Measurements from ENCODE around the gene SLC24A3.

The SLC24A3 gene

DNA sequence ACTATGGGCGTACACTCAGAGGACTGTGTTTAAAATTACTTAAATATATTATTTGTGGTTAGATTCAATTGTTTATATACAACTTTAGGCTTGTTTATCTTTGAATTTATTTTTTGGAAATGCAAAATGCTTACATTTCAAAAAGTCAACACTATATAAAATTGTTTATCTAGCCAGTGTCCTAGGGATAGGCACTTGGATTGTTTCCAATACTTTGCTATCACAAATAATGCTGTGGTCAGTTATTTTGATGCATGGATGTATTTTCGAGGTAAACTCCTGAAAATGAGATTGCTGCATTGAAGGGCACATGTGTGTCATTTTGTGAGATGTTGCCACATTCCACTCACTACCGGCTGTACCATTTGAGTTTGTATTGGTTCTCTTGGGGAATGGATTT, 213.9 kb downstream of the SLC24A3 start:
- Histone ChIP-seq H3K4me3 (ENCODE audit: low read depth, low read length) (no peak overlapping the region), H3K36me3 (ENCODE audit: control insufficient read depth in 2 of 2, insufficient read depth in 1 of 2, low read length in 2 of 2) (no peaks in the 10 kb centered on the region), H3K9me3 (ENCODE audit: control insufficient read depth, insufficient read depth, low read depth, low read length) (no peaks in the 10 kb centered on the region), H3K27ac (ENCODE audit: extremely low read depth, low read depth, low read length) (no peak overlapping the region), H3K4me1 (ENCODE audit: control insufficient read depth, insufficient read depth, low read length) (no peaks in the 10 kb centered on the region)
- TF ChIP-seq IKZF3 (tag by site-specific recombination; IDR thresholded peaks at IDR 0.05) (no peak), REPIN1 (tag by site-specific recombination; IDR thresholded peaks at IDR 0.05; ENCODE audit: low read depth) (no peak), ZBTB1 (tag by site-specific recombination; IDR thresholded peaks at IDR 0.05) (no peak), ZNF18 (tag by site-specific recombination; IDR thresholded peaks at IDR 0.05) (no peak), KLF16 (tag by site-specific recombination; IDR thresholded peaks at IDR 0.05) (no peak), SETDB1 (IDR thresholded peaks at IDR 0.05; ENCODE audit: insufficient read length, low read length) (no peak), GLIS1 (tag by site-specific recombination; IDR thresholded peaks at IDR 0.05) (no peak), ZNF223 (tag by site-specific recombination; IDR thresholded peaks at IDR 0.05) (no peak), ZNF433 (tag by site-specific recombination; IDR thresholded peaks at IDR 0.05; ENCODE audit: low read depth) (no peak), ZNF623 (tag by site-specific recombination; IDR thresholded peaks at IDR 0.05) (no peak), PRDM2 (tag by site-specific recombination; IDR thresholded peaks at IDR 0.05; ENCODE audit: borderline replicate concordance) (no peak)
- TF ChIP-seq, protein P1, sequence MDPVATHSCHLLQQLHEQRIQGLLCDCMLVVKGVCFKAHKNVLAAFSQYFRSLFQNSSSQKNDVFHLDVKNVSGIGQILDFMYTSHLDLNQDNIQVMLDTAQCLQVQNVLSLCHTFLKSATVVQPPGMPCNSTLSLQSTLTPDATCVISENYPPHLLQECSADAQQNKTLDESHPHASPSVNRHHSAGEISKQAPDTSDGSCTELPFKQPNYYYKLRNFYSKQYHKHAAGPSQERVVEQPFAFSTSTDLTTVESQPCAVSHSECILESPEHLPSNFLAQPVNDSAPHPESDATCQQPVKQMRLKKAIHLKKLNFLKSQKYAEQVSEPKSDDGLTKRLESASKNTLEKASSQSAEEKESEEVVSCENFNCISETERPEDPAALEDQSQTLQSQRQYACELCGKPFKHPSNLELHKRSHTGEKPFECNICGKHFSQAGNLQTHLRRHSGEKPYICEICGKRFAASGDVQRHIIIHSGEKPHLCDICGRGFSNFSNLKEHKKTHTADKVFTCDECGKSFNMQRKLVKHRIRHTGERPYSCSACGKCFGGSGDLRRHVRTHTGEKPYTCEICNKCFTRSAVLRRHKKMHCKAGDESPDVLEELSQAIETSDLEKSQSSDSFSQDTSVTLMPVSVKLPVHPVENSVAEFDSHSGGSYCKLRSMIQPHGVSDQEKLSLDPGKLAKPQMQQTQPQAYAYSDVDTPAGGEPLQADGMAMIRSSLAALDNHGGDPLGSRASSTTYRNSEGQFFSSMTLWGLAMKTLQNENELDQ (tag by site-specific recombination; IDR thresholded peaks at IDR 0.05; ENCODE audit: low read depth): no peak
- POLR2A ChIA-PET: no interaction called here
- CTCF ChIA-PET: no interaction called here

GRCh38 chr20:19427480-19427879, 215.0 kb downstream of the SLC24A3 start:
- Histone ChIP-seq H3K4me1 (ENCODE audit: control insufficient read depth, insufficient read depth, low read length) (no peaks in the 10 kb centered on the region), H3K36me3 (ENCODE audit: control insufficient read depth in 2 of 2, insufficient read depth in 1 of 2, low read length in 2 of 2) (no peaks in the 10 kb centered on the region), H3K4me3 (ENCODE audit: low read depth, low read length) (no peak overlapping the region), H3K9me3 (ENCODE audit: control insufficient read depth, insufficient read depth, low read depth, low read length) (no peaks in the 10 kb centered on the region), H3K27ac (ENCODE audit: extremely low read depth, low read depth, low read length) (no peak overlapping the region)
- POLR2A ChIA-PET: interaction anchor here (0.6 kb wide), 1 partner anchor 30 kb away, joined by 3 read pairs; no protein-coding TSS in a partner anchor
- CTCF ChIA-PET: no interaction called here
- TF ChIP-seq ZBTB17 (tag by site-specific recombination; IDR thresholded peaks at IDR 0.05) (no peak), HOXD13 (CRISPR knock-in tag; IDR thresholded peaks at IDR 0.05; ENCODE audit: borderline replicate concordance) (no peak), ZSCAN30 (tag by site-specific recombination; IDR thresholded peaks at IDR 0.05) (no peak), ZNF10 (tag by site-specific recombination; IDR thresholded peaks at IDR 0.05) (no peak), YY1 (tag by site-specific recombination; IDR thresholded peaks at IDR 0.05) (no peak), ZNF341 (tag by site-specific recombination; IDR thresholded peaks at IDR 0.05; ENCODE audit: low read depth) (no peak), ZNF394 (tag by site-specific recombination; IDR thresholded peaks at IDR 0.05; ENCODE audit: borderline replicate concordance) (no peak), ZNF571 (tag by site-specific recombination; IDR thresholded peaks at IDR 0.05) (no peak), ZNF585B (tag by site-specific recombination; IDR thresholded peaks at IDR 0.05) (no peak), ZNF132 (tag by site-specific recombination; IDR thresholded peaks at IDR 0.05; ENCODE audit: borderline replicate concordance) (no peak), GFI1B (tag by site-specific recombination; IDR thresholded peaks at IDR 0.05) (no peak), ZNF292 (tag by site-specific recombination; IDR thresholded peaks at IDR 0.05; ENCODE audit: borderline replicate concordance, low read depth) (no peak), GLIS1 (tag by site-specific recombination; IDR thresholded peaks at IDR 0.05) (no peak), ZNF596 (tag by site-specific recombination; IDR thresholded peaks at IDR 0.05) (no peak)
- TF ChIP-seq, protein P2, sequence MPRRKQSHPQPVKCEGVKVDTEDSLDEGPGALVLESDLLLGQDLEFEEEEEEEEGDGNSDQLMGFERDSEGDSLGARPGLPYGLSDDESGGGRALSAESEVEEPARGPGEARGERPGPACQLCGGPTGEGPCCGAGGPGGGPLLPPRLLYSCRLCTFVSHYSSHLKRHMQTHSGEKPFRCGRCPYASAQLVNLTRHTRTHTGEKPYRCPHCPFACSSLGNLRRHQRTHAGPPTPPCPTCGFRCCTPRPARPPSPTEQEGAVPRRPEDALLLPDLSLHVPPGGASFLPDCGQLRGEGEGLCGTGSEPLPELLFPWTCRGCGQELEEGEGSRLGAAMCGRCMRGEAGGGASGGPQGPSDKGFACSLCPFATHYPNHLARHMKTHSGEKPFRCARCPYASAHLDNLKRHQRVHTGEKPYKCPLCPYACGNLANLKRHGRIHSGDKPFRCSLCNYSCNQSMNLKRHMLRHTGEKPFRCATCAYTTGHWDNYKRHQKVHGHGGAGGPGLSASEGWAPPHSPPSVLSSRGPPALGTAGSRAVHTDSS (tag by site-specific recombination; IDR thresholded peaks at IDR 0.05): no peak
